Neural cell (in vitro differentiated cells): ENCODE results near the gene RAE1.

Experiments
- CTCF ChIP-seq: fragments of 450-650 bp; IDR thresholded peaks from 2 replicates; pipeline ENCODE4 v1.5.1; 2014; ENCODE audit warnings: antibody characterized with exemption, mild to moderate bottlenecking, moderate library complexity; ENCODE audit not compliant: poor library complexity, severe bottlenecking
- EP300 ChIP-seq: fragments of 450-650 bp; conservative IDR thresholded peaks from 2 replicates; pipeline ENCODE4 v1.6.1; 2014; ENCODE audit warnings: antibody characterized with exemption, mild to moderate bottlenecking, moderate library complexity; ENCODE audit not compliant: poor library complexity, severe bottlenecking
- EZH2 ChIP-seq: fragments of 200-600, 300-800 bp; shearing (Covaris generic), sonication (generic); IDR thresholded peaks from 2 replicates; pipeline ENCODE4 v1.6.1; 2014; ENCODE audit warnings: antibody characterized with exemption, low read length, borderline replicate concordance, mild to moderate bottlenecking; ENCODE audit not compliant: insufficient read depth, poor library complexity, severe bottlenecking
- MXI1 ChIP-seq: fragments of 450-650 bp; conservative IDR thresholded peaks from 2 replicates; pipeline ENCODE4 v1.6.1; 2014; ENCODE audit warnings: antibody characterized with exemption, mild to moderate bottlenecking; ENCODE audit not compliant: poor library complexity, severe bottlenecking
- POLR2AphosphoS5 ChIP-seq: IDR thresholded peaks from 2 replicates; pipeline ENCODE4 v1.6.1; 2012
- RAD21 ChIP-seq: fragments of 450-650 bp; conservative IDR thresholded peaks from 2 replicates; pipeline ENCODE4 v1.6.1; 2014; ENCODE audit warnings: antibody characterized with exemption, mild to moderate bottlenecking, moderate library complexity
- REST ChIP-seq: IDR thresholded peaks from 2 replicates; pipeline ENCODE4 v1.6.1; 2012; ENCODE audit warnings: borderline replicate concordance
- SMC3 ChIP-seq: fragments of 450-650 bp; conservative IDR thresholded peaks from 2 replicates; pipeline ENCODE4 v1.6.1; 2014; ENCODE audit warnings: antibody characterized with exemption, mild to moderate bottlenecking, moderate library complexity; ENCODE audit not compliant: poor library complexity
- TAF1 ChIP-seq: IDR thresholded peaks from 2 replicates; pipeline ENCODE4 v1.6.1; 2012; ENCODE audit warnings: low read depth

GRCh38 chr20:57326667-57327455 is 24.2 kb upstream of the RAE1 start:
- TF ChIP-seq CTCF (no peak), SMC3 (no peak), REST (no peak), RAD21 (no peak), TAF1 (no peak), POLR2AphosphoS5 (no peak), EZH2 (no peak), EP300 (no peak), MXI1 (no peak)
